Measurements from ENCODE around the gene SLC19A1.

SLC19A1 gene

DNA sequence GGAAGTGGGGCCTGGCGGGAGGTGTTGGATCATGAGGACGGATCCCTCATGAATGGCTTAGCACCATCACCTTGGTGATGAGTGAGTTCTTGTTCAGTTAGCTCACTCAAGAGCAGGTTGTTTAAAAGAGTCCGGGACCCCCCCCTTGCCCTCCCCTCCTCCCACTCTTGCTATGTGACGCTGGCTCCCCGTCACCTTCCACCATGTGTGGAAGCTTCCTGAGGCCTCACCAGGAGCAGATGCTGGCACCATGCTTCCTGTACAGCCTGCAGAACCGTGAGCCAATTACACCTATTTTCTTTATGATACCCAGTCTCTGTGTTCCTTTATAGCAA lies 3.0 kb upstream of the SLC19A1 start:
- no peak for DNase-seq (ENCODE audit: low read depth)

GRCh38 chr21:45544449-45545235 lies 2.4 kb upstream of the SLC19A1 start:
- DNase-seq (ENCODE audit: low read depth): no peak

DNA sequence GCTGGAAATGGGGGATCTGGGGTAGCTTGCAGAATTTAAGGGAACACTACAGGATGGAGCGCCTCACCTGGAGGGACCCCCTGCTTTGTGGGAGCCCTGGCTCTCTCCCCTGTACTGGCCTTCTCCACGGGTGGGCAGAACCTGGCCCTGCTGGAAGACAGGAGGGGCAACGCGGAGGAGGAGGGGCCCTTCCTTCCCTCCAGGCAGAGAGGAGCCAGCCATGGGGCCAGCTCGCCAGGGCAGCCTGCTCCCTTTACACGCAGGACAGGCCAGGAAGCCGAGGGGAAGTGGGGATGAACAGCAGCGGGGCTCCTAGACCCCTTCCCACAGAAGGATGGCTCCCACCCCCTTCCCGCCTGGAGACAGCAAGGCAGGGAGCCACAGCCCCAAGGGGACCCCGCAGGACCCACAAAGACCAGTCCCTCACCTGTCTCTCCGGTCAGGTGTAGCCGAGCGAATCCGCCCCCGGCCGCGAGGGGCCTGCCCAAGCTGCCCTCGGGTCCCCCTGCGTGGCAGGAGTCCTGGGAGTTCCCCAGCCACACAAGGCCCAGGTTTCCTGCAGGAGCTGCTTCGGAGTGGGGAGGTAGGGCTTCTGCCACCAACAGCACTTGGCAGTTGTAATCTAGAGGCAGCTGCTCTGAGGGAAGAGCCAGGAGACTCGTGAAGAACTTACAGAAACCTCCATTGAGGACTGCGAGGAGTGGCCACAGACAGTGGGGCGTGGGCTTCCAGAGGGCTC lies 1.6 kb upstream of the SLC19A1 start:
- no peak for DNase-seq (ENCODE audit: low read depth)

GRCh38 chr21:45543371-45543709 lies 1.1 kb upstream of the SLC19A1 start:
- no peak for DNase-seq (ENCODE audit: low read depth)

DNA sequence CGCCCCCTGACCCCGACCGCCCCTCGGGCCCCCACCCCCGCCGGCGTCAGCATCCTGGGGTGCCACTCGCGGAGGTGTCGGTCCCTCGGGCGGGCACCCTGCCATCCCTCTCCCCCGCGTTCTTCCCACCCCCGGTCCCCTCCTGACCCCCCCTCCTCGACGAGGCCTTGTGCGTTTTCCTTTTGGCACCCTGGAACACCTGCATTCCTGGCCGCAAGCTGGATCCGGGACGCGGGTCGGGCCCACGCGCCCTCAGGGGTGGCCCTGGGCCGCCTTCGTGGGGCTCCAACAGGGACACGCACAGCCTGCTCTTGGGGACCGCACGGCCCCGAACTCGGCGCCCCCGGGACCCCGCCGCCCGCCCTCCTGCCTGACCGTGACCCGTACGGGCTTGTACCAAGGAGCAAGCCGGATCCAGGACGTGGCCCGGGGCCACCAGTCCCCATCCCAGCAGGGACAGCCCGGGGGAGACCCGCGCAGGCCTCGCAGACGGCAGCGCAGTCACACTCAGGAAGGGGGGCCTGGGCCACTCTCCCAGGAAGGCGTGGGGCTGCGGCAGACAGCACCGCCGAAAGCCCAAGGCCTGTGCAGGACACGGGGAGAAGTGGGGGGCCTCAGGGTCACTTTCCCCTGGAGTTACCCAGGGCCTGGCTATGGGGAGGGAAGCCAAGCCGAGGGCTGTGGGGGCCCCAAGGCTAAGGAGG lies 579 bp upstream of the SLC19A1 start:
- DNase-seq (ENCODE audit: low read depth): no peak

GRCh38 chr21:45541221-45542039 lies 810 bp downstream of the SLC19A1 start:
- peak; percentile 61 for DNase-seq (ENCODE audit: low read depth)

GRCh38 chr21:45540601-45540970 lies 1.7 kb downstream of the SLC19A1 start:
- no peak for DNase-seq (ENCODE audit: low read depth)

GRCh38 chr21:45539796-45540600 lies 2.2 kb downstream of the SLC19A1 start:
- no peak for DNase-seq (ENCODE audit: low read depth)

DNA sequence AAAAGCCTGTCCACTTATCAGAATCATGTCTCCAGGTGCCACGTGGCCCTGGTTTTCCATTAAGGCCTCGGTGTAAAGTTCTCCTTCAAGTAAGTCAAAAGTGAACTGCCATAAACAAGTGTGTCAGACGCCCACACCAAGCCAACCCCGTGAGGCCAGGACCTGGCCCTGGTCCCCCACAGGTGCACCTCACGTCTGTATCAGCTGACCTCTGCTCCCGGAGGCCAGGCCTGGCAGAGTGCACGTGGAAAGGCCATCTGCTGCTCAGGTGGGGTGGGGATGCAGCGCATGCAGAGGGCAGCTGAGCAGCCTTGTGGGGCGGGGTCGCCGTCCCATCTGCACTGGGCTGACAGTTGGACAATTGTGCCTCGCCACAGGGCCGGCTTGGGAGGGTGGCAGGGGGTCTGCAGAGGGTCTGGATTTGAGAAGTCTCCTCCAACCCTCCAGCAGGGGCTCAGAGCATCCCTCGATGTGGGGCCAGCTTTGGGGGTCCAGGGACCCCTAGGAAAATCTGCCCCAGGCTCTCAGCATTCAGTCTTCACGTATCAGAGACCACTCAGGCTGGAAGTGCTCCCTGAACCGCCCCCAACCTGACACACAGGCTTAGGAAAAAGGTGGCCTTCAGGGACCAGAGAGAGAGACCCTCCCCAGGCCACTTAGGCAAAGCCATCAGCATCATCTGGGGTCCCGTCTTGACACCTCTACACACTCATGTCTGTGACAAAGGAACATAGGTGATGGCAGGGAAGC lies 3.0 kb downstream of the SLC19A1 start:
- DNase-seq (ENCODE audit: low read depth): no peak

GRCh38 chr21:45538381-45539045 lies 3.7 kb downstream of the SLC19A1 start:
- no peak for DNase-seq (ENCODE audit: low read depth)

- no peak for DNase-seq (ENCODE audit: low read depth)
These were observed 4.4 kb downstream of the SLC19A1 start for GRCh38 chr21:45537746-45538291.

GRCh38 chr21:45537111-45537745 lies 5.0 kb downstream of the SLC19A1 start:
- DNase-seq (ENCODE audit: low read depth): no peak

DNA sequence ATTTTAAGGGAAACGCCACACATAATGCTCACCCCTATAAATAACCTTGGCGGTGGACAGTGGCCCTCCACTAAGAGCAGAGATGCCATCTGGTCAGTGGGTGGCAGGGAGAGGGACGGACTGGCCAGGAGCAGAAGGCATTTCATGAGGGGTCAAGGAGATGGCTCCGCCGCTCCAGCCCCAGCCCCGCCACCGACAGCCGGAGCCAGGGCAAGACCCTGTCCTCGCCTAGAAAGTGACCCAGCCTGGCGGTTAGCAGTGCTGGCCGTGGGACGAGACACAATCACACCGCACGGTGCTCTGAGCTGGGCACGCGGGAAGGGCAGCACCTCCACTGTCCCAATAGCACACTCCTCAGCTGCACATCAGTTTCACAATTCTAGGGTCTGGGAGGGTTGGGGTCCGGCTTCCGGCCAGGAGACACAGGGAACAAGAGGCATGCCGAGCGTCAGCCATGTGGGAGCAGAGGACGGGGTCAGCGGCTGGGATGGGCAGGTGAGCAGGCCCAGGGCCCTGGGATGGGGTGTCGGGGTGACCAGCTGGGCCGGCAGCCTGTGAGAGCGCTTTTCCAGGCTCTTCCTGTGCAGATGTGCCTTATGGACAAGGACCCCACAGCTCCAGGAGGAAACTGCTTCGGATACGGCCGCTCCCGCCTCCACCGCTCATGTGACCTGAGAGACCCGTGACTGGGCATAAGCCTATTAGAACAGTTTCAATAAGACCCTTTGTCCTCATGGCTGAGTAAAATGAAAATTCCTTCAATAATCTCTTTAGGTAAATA lies 5.7 kb downstream of the SLC19A1 start:
- DNase-seq (ENCODE audit: low read depth): no peak

DNA sequence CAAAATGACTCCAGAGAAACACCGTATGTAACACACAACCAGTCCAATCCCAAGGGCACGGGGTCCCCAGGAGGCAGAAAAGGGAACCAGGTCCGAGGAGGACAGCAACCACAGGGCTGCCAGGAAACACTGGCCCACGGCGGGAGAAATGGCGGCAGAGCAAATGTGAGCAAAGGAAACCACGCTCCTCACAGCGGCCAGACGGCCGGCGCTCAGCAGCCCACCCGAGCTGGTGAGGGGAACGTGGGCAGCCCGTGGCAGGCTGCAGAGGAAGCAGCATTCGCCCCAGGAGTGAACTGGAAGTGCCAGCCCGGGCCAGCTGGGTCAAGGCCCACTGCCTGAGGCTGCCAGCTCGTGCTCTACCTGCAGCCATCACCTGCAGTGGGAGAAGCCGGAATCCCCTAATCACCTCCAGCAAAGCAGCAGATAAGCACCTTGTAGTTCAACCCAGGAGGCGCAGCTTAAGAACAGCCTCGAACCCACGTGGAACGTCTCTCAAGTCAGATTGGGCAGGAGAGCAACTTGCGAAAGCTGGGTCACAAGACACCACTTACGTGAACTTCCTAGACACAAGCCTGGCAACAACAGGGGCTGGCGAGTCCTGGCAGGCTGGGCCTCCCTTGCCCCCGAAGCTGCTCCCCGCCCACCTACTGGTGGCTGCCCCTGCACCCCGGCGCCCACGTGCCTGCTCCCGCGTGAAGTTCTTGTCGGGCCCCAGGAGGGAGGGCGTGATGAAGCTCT lies 6.7 kb downstream of the SLC19A1 start:
- no peak for DNase-seq (ENCODE audit: low read depth)

GRCh38 chr21:45534636-45535331 lies 7.5 kb downstream of the SLC19A1 start:
- no peak for DNase-seq (ENCODE audit: low read depth)

GRCh38 chr21:45533846-45534635 lies 8.2 kb downstream of the SLC19A1 start:
- no peak for DNase-seq (ENCODE audit: low read depth)
